Activated gamma-delta T cell (primary cell): Measurements from ENCODE around the gene MCOLN3.

Source experiments
- DNase-seq: peaks from one replicate; lab custom pipeline; 2025; lab: John Stamatoyannopoulos, UW
- total RNA-seq, 2 donors: gene quantifications; one replicate each; lab custom pipeline; 2026; lab: John Stamatoyannopoulos, UW

MCOLN3 gene
- total RNA-seq, result 1.4 to 3.3 reads per million in 2 donors

- peak; percentile 27 for DNase-seq
Observed at GRCh38 chr1:85048296-85049064, at the start of gene MCOLN3. Gene MCOLN3, minus strand, starts transcription at chr1:85048500. Its CDS starts 3,140 bp downstream, at chr1:85045360.

DNA sequence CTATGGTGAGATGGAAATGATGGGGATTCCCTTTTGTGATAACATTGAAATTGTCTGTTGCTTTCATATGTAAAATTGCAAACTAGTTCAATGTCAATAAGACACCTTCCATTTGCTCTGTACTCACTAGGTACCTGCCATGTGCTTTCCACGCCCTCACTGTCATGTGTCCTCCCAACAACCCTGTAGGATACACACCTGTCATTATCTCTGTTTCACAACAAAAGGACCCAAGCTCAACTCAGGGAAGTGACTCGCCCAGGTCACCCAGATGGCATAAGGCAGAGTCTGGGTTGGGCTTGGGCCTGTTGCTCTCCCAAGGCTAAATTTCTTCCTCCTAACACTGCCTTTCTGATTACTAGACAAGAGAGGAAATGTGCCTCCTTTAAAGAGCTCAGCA is 45.3 kb upstream of the MCOLN3 start:
- DNase-seq, result no peak

- DNase-seq, result no peak
Observed at GRCh38 chr1:85091671-85092280, 43.5 kb upstream of the MCOLN3 start.

- no peak for DNase-seq
Observed at GRCh38 chr1:85090225-85090624, 41.9 kb upstream of the MCOLN3 start.

DNA sequence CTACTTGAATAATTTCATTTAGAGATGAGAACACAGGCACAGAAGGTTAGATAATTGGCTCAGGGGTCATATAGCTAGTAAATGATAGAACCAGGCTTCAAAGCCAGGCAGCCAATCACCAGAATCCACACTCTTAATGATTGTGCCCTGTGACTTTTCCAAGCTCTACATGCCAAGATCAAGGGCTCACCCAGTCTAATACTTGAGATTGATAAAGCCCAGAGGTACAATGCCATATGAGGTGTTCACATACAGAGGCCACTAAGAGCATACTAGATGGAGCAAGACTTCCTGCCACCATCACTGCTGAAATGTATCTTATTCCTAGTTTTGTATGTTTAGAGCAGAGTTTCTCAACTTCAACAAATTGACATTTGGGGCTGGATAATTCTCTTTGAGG is 40.9 kb upstream of the MCOLN3 start:
- no peak for DNase-seq

DNA sequence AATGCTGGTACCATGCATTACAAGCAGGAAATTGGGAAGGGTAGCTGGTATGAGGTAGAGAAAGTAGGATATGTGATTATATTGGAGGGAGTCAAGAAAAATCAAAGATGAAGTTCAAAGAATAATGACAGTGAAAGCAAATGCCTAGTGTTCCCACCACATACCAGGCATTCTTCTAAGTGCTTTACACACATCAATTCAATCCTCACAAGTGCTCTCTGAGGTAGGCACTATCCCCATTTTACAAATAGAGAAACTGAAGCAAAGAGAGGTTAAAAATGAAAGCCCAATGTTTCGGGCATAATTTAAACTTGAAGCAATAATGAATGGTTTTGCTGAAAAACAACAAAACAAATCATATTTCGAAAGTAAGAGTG is 40.1 kb upstream of the MCOLN3 start:
- no peak for DNase-seq

GRCh38 chr1:85087659-85088407 is 39.5 kb upstream of the MCOLN3 start:
- DNase-seq, result no peak

GRCh38 chr1:85085417-85085816 is 37.1 kb upstream of the MCOLN3 start:
- no peak for DNase-seq

DNA sequence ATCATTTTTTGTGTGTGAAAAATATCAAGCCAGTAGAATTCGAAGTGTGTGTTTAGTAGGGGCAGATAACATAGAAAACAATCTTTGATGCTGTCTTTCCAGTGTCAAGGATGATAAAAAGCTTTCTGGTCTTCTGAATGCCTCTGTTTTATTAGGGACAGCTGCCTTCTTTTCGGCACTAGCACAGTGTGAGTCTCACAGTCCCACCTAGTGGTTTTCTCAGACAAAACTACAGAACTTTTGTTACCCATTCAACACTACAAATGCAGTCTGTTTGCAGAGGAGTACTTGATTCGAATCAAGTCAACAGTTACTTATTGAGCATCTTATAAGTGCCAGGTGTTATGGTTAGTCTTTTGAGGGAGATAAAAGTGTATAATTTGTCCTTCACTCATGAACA is 30.6 kb upstream of the MCOLN3 start:
- no peak for DNase-seq

DNA sequence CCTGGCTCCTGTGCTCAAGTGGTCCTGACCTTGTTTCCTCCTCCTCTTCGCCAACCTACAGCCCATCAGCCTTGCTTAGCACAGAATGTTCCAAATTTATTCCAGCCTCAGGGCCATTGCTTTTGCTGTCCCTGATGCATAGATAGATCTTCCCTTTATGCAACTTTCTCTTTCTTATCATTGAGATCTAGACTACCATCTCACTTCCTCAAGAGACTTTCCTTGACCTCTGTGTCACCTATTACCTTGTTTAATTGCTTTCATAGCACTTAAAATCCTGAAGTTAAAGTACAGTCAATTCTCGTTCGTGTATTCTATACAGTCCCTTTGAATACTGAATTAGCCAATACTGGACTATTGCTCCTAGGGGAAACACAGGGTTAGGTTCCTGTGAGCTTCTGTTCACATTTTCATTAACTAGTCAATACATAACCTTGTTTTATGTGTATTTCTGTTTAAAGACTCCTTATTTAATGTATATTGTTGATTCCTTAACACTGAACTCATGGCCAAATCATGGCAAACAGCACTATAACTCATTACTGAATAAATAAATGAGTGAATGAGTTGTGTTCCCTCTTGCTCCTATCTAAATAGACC is 26.2 kb upstream of the MCOLN3 start:
- no peak for DNase-seq

DNA sequence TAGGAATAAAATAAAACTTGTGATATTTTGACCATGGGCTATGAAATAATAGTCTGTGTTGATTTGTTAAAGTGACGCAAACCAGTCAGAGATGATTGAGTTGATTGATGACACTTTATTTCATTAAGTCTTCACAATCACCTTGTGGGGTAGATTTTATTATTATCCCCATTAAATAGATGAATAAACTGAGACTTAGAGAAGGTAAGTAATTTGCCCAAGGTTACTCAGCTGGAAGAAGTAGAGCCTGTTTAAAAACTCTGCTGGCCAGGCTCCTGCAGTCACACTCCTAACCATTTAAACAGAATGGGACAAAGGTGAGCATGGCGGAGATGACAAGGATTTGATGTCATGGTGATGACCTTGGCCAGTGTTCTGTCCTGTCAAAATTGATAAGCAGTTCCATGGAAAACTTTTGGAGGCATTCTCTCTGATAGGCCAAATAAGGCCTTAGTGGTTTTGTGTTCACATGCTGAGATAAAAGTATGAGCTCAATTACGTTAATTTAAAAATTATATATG is 22.7 kb upstream of the MCOLN3 start:
- DNase-seq, result no peak

DNA sequence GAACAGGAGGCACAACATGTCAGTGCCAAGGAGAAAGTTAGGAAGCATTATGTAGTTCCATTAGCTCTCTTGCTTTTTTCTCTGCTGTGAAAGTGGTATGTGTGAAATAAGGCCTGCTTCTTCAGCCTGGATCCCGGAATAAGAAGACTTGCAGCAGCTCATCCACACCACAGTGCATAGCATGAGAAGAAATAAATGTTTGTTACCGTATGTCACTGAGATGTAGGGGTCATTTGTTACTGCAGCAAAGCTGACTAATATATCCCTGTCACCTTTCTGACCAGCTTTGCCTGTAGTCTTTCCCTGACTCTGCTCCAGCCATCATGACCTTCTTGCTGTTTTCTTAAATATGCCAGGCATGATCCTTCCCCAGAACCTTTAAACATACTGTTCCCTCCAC is 20.5 kb upstream of the MCOLN3 start:
- DNase-seq, result no peak

- DNase-seq, result no peak
Observed at GRCh38 chr1:85065550-85065949, 17.2 kb upstream of the MCOLN3 start.

- no peak for DNase-seq
Observed at GRCh38 chr1:85062425-85063026, 14.2 kb upstream of the MCOLN3 start.

GRCh38 chr1:85061711-85062424 is 13.6 kb upstream of the MCOLN3 start:
- no peak for DNase-seq

GRCh38 chr1:85060038-85060437 is 11.7 kb upstream of the MCOLN3 start:
- no peak for DNase-seq

DNA sequence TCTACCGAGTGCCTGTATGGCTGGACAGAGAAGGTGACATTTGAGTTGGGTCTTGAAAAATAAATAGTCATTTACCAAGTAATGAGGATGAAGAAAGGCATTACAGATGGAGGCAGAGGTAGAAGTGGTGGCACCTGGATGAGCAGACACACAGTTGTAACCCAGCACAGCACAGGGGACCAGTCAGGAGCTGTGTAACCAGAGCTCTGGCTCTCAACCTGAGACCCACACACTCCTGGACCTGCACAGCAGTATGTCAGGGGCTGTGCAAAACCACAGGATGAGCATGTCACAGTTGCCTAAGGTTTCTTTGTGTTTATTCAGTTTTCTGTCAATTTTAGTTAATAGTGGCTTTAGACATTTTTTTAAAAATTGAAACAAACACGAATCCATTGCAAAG is 11.3 kb upstream of the MCOLN3 start:
- no peak for DNase-seq

GRCh38 chr1:85058786-85059185 is 10.5 kb upstream of the MCOLN3 start:
- no peak for DNase-seq

- no peak for DNase-seq
Observed at GRCh38 chr1:85058311-85058710, 10.0 kb upstream of the MCOLN3 start.

GRCh38 chr1:85054664-85055063 is 6.4 kb upstream of the MCOLN3 start:
- DNase-seq, result no peak

DNA sequence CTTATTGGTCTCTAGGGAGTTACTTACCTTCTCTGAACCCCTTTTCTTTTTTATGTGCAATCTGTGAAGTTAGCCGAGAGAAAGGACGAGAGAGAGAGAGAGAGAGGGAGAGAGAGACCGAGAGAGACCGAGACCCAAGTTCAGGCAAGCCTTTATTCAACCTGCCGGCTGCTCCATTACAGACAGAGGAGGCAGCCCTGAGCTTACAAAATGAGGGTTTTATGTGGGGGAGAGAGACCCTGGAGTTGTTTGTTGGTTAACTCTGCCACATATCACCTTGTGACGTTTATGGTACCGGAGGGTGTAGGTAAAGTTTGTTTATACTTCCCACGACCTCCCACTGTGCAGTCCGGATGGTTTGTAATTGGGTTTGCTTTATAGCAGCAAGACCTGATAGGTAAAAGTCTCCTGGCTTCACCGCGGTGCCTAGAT is 1.5 kb upstream of the MCOLN3 start:
- DNase-seq, result no peak
